HG03039 (cell line): Measurements from ENCODE around the gene KCNJ5.
"Not testable (repeated sequence)": the region's sequence is repeated elsewhere in the genome, so short reads cannot be mapped to it uniquely, and the experiment has no call there.

Experiments used
- ATAC-seq: cut with Tn5 transposase; IDR thresholded peaks from one replicate; pipeline ENCODE4 v1.9.1; 2021; ENCODE audit warnings: mild to moderate bottlenecking, moderate library complexity; ENCODE audit not compliant: unreplicated experiment

KCNJ5 gene

DNA sequence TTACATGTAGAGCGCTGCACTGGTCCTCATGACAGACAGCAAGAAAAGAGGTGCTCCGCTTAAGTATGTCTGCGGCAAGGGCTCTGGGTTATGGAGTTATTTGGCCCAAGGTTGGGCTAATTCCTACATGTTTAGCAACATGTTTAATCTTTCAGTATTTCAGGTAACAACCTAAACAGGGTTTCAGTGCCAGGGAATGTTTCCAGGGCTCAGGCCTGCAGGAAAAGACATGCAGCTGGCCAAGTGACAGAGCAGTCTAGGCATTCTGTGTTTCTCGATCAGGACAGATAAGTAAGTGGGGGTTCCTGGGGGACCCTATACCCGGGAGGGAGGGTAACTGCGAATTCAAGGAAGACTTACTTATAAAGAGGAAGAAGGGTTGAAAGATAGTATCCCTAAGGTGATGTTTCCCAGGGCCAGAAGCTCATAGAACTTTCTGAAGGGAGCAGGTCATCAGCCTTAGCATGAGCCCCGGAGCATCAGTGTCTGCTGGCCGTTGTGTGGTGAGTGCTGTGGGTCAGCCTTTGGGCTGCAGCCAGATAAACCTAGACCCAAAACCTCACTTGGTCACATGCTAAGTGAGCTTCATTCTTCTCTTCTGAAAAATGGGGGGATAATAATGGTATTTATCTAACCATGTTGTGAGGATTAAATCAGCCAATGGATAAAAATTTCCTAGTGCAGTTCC, 18.4 kb downstream of the KCNJ5 start:
- ATAC-seq: no peak

GRCh38 chr11:128910576-128910975, 19.4 kb downstream of the KCNJ5 start:
- no peak for ATAC-seq

DNA sequence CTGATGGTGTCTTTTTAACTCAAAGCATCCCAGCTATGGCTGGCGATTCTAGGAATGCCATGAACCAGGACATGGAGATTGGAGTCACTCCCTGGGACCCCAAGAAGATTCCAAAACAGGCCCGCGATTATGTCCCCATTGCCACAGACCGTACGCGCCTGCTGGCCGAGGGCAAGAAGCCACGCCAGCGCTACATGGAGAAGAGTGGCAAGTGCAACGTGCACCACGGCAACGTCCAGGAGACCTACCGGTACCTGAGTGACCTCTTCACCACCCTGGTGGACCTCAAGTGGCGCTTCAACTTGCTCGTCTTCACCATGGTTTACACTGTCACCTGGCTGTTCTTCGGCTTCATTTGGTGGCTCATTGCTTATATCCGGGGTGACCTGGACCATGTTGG, 20.1 kb downstream of the KCNJ5 start:
- ATAC-seq: no peak

DNA sequence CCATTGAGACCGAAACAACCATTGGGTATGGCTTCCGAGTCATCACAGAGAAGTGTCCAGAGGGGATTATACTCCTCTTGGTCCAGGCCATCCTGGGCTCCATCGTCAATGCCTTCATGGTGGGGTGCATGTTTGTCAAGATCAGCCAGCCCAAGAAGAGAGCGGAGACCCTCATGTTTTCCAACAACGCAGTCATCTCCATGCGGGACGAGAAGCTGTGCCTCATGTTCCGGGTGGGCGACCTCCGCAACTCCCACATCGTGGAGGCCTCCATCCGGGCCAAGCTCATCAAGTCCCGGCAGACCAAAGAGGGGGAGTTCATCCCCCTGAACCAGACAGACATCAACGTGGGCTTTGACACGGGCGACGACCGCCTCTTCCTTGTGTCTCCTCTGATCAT, 20.5 kb downstream of the KCNJ5 start:
- no peak for ATAC-seq

- no peak for ATAC-seq
These were observed 22.6 kb downstream of the KCNJ5 start for GRCh38 chr11:128913806-128914205.

DNA sequence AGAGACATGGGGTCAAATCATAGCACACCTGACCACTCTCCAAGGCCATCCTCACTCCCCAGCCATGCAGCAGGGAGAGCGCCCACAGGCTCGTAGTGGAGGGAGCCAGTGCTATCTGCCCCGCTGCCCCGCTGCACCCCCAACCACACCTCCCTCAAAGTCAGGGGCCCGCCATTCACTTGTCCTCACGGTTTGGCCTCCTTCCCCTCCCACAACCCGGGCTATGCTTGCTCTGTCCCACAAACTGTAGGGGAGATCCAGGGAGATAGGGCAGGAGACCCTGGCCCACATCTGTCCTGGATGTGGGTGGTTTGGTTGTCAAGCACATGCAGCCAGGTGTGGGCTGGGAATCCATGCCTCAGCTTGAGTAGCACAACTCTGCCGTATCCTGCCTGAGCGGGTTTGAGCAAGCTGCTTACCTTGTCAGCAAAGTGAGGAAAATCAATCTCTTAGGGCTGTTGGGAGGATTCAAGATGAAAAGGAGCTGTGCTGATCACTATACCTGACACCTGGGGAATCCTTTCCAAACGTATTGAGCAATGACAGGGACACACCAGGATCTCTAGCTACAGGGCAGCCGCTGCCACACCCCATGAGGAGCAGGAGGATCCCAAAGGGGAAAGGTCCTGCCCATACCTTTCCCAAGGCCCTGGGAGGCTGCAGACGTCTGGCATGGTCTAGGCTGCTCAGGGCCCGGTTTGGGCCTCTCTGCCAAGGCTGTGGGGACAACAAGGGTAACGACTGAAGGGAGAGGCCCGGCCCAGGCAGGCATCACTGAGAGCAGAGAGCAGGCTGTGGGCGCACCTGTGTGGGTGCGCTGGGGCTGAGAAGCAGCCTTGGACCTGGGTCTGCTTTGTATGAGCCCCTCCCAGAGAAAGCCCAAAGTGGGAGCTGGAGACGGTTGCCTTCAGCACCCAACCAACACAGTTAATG, 23.3 kb downstream of the KCNJ5 start:
- no peak for ATAC-seq

- no peak for ATAC-seq
These were observed 24.0 kb downstream of the KCNJ5 start for GRCh38 chr11:128915149-128915521.

DNA sequence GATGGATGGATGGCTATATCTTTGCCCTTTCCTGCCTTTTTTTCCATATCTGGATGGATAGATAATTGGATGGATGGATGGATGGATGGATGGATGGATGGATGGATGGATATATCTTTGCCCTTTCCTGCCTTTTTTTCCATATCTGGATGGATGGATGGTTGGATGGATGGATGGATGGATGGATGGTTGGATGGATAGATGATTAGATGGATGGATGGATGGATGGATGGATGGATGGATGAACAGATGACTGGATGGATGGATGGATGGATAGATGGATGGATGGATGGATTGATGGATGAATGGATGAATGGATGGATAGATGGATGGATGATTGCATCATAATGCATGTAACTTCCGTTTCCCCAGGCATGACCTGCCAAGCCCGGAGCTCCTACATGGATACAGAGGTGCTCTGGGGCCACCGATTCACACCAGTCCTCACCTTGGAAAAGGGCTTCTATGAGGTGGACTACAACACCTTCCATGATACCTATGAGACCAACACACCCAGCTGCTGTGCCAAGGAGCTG, 24.9 kb downstream of the KCNJ5 start:
- no peak for ATAC-seq

DNA sequence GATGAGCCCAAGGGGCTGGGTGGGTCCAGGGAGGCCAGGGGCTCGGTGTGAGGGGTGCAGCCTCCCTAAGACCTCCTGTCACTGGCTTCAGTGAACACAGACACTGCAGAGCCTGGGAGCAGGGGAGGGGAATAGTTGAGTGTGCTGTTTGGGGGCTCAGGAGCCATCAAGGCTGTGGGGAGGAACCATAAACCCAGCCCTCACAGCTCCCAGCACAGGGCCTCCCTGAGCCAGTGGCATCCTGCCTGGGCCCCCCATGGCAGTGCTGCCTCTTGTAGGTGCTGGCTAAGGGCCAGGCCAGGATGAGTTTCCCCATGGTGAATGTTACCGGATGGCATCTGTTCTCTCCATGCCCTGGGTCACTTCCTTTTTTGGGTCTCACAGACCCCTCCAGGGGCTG, 25.5 kb downstream of the KCNJ5 start:
- ATAC-seq: no peak

GRCh38 chr11:128917144-128917724, 26.1 kb downstream of the KCNJ5 start:
- ATAC-seq: no peak

DNA sequence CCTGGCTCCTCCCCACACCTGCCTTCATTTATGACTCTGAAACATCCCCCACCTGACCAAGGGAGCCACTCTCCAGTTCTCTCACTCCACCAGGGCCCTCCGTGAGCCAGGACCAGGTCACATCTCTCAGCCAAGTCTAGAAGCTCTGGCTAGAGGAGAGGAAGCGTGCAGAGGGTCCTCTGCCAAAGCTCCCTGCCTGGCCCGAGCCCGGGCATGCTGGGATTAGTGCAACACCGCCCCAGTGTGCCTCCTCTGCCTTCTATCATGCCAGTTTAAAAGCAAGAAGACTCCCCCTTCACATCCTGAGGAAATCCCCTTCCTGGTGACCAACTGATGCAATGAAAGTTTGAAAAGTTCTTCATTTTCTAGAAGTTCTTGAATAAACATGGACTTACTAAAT, 28.1 kb downstream of the KCNJ5 start:
- no peak for ATAC-seq

DNA sequence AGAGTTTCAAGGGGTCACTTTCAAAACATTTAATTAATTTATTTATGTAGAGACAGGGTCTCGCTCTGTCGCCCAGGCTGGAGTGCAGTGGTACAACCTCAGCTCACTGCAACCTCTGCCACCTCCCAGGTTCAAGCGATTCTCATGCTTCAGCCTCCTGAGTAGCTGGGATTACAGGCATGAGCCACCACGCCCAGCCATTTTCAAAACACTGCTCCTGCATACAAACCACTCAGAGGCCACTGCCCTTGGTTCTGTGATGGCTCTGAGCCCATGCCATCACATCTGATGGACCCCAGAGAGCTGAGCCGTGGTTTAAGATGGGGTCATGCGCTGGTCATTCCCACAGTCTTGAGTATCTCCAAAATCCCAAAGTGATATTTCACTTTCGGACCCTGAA, 28.5 kb downstream of the KCNJ5 start:
- not testable (repeated sequence) for ATAC-seq

DNA sequence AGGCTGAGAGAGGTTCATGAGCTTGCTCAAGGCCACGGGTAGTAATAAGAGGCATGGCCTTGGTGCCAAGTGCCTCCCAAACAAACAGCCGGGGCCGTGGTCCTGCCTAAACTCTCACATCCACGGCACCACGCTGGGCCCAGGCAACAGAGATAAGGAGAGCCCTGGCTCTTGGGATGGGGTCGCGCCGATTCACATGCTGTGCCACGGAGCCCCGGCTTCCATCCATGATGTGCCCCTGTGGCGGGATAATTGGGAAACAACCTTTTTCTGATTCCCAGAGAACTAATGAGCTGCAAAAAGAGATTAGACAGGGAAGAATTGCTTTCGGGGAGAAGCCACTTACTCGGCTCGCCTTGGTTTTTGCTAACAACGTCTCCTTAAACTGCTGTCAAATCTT, 29.5 kb downstream of the KCNJ5 start:
- ATAC-seq: no peak

DNA sequence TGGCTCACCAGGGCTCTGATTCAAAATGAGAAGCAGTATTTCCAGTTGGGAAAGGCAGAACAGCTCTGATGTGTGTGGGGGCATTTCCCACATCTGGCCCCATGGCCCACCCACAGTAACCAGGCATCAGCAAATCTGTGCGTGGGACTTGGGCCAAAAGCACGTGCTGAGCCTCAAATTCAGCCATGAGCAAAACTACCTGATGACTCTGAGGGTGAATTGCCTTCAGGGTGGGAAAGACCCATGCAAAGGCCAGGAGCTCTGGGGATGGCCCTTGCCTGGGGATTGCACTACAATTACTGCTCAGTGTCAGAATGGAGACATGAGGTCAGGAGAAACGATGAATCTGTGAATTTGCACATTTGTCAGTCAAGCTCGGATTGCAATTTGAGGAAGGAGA, 30.6 kb downstream of the KCNJ5 start:
- ATAC-seq: no peak

DNA sequence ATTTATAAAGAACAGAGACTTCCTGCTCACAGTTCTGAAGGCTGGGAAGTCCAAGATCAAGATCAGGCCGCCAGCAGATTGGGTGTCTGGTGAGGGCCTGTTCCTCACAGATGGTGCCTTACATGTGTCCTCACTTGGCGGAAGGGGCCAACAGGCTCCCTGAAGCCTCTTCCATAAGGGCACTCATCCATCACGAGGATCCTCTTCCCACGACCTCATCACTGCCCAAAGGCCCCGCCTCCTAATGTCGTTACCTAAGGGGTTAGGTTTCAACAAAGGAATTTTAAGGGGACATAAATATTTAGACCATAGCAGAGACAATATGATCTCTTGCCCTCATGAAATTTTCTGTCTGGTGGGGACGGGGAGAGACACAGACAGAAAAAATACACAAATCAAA, 32.9 kb downstream of the KCNJ5 start:
- ATAC-seq: no peak

- ATAC-seq: no peak
These were observed 33.5 kb downstream of the KCNJ5 start for GRCh38 chr11:128924510-128925249.

GRCh38 chr11:128925250-128925600, 34.1 kb downstream of the KCNJ5 start:
- ATAC-seq: no peak

GRCh38 chr11:128926000-128926399, 34.8 kb downstream of the KCNJ5 start:
- no peak for ATAC-seq

DNA sequence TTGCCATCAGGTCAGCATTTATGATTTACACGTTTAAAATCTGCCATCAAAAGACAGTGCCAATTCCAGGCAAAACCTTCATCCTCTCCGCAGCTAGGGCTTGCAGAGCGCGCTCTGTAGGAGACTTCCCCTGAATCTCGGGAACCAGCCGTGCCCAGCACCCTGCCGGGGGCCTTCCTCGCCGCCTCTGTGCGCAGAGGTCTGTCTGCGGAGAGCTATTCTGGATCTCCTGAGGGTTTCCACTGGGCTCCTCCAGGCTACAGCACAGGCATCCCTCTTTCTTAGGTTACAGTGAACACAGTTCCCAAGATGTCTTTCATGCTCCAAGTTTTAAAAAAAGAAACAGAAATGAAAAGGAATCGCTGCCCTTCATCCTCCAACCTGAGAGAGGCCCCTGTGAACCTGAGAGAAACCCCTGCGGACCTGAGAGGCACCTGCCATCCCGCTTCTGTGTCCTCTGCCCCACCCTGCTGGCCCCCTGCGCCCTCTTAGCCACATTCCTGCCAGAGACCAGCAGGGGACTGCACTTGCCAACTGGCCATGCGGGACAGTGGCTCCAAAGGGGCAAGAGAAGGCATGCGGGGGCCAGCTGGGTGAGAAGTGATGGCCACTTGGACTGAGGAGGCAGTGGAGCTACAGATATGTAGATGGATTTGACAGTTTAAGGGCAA, 35.4 kb downstream of the KCNJ5 start:
- no peak for ATAC-seq

- ATAC-seq: no peak
These were observed 35.9 kb downstream of the KCNJ5 start for GRCh38 chr11:128927108-128927461.
